HepG2 (cell line): ENCODE results near the gene KAZN. TPM values are rescaled to one million over a fixed set of nuclear protein-coding genes. Genes with fewer than 3 reads are reported as not detected.

Source experiments
- ELK4 ChIP-seq: sonication (generic); formaldehyde crosslinking; IDR thresholded peaks from 2 replicates; pipeline ENCODE4 v1.9.0; 2021; ENCODE audit warnings: missing genetic modification reagents, borderline replicate concordance
- TFAP4 ChIP-seq: sonication (generic); IDR thresholded peaks from 2 replicates; pipeline ENCODE4 v1.6.1; 2016; ENCODE audit warnings: low read depth, borderline replicate concordance
- ZNF687 ChIP-seq: sonication (generic); formaldehyde crosslinking; IDR thresholded peaks from 2 replicates; pipeline ENCODE4 v1.5.1; 2020; ENCODE audit warnings: mild to moderate bottlenecking, missing genetic modification reagents, moderate library complexity
- polyA plus RNA-seq, 8 experiments: library from polyadenylated mRNA; depleted of rRNA in 3 of 8; stranded (reverse) in 7 of 8; unstranded in 1 of 8; fragments of >200 nt; fragmentation: Illumina TruSeq in 4 of 8; extraction: Trizol in 4 of 8; gene quantifications; 2 replicates each; pipeline versions ENCODE4 v1.2.1 to v1.2.3, GENCODE V29; 2011 to 2016; ENCODE audit warnings: low read depth in 4 of 8, missing spikeins in 1 of 8, mixed read lengths in 1 of 8; ENCODE audit not compliant: insufficient read depth in 1 of 8
- total RNA-seq, 5 experiments: library from RNA; depleted of rRNA; stranded (reverse); fragments of >200 nt; fragmentation: Illumina TruSeq; extraction: Trizol; gene quantifications; 2 replicates each; pipeline ENCODE4 v1.2.3, GENCODE V29; 2016; ENCODE audit warnings: low read depth in 1 of 5

The KAZN gene
- total and polyA plus RNA-seq, 2 of the 13 experiments (the other 11 are each of a cell fraction or from before 2014, with no cell fraction given) = 10.4 to 13.5 TPM

GRCh38 chr1:14996133-14997050, 397.9 kb downstream of the KAZN start (continued):
- no peak for TF ChIP-seq ELK4 (CRISPR knock-in tag)
- no peak for TF ChIP-seq TFAP4
- TF ChIP-seq ZNF687 (CRISPR knock-in tag) = peak; percentile 50
